ENCODE data around the gene ZNF398. TPM values are rescaled to one million over a fixed set of nuclear protein-coding genes. Genes with fewer than 3 reads are reported as not detected.

The ZNF398 gene
- total RNA-seq, 2 experiments from 2014 or later: 4.3 to 5.0 TPM

- intact Hi-C loops (cut with micrococcal nuclease): no loop called here
- CTCF ChIA-PET: no interaction called here
- Mint-ChIP-seq H3K9me3 (no peaks in the 10 kb centered on the region), H3K4me1 (ENCODE audit: low read depth) (peaks cover 8% of the 10 kb centered on the region), H3K36me3 (ENCODE audit: low read depth) (peaks cover 53% of the 10 kb centered on the region), H3K27ac (no peak overlapping the region), H3K27me3 (ENCODE audit: low read depth) (no peaks in the 10 kb centered on the region), H3K4me3 (no peak overlapping the region)
- DNase-seq: no peak
Observed at GRCh38 chr7:149205690-149206381, 58.6 kb downstream of the ZNF398 start.

DNA sequence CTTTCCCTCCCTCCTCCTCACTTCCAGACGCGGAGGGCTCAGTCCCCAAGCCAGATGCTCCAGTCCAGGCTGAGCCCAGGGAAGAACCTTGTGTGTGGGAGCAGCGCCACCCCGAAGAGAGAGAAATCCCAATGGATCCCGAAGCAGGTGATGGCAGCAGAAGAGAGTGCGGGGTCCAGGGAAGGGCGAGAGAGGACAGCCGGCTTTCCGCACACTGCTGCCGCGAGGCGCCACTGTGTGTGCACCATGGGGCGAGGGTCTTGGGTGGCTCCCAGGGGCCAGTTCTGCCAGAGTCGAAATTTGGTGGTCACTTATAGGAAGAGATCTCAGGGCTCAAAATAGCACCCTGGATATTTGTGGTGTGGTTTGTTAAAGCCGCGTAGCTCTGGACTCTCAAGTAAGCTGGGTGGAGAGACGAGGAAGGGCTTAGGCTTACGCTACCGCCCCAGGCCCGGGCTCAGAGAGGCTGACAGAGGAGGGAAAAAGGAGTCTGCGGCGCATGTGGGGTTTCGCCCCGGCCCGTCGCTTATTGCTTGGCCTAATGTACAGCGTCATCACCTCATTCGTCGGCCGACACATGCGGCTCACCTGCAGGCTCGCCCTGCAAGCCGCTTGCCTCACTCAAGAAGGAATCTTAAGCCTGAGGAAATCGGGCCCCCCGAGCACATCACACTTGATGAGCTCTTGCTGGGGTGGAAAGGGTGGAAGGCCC is 60.2 kb downstream of the ZNF398 start:
- CTCF ChIA-PET: interaction anchor here (0.7 kb wide), 1 partner anchor 57 kb away, joined by 3 read pairs; no protein-coding TSS in a partner anchor
- H3K4me3 Mint-ChIP-seq: no peak overlapping the region
- peaks cover 5% of the 10 kb centered on the region for H3K4me1 Mint-ChIP-seq (ENCODE audit: low read depth)
- H3K9me3 Mint-ChIP-seq: no peaks in the 10 kb centered on the region
- peaks cover 53% of the 10 kb centered on the region for H3K36me3 Mint-ChIP-seq (ENCODE audit: low read depth)
- no peaks in the 10 kb centered on the region for H3K27me3 Mint-ChIP-seq (ENCODE audit: low read depth)
- H3K27ac Mint-ChIP-seq: no peak overlapping the region
- DNase-seq: no peak
- intact Hi-C loops (cut with micrococcal nuclease): loop anchor here (2.0 kb wide), 1 partner anchor 39 kb away; no protein-coding TSS in a partner anchor

DNA sequence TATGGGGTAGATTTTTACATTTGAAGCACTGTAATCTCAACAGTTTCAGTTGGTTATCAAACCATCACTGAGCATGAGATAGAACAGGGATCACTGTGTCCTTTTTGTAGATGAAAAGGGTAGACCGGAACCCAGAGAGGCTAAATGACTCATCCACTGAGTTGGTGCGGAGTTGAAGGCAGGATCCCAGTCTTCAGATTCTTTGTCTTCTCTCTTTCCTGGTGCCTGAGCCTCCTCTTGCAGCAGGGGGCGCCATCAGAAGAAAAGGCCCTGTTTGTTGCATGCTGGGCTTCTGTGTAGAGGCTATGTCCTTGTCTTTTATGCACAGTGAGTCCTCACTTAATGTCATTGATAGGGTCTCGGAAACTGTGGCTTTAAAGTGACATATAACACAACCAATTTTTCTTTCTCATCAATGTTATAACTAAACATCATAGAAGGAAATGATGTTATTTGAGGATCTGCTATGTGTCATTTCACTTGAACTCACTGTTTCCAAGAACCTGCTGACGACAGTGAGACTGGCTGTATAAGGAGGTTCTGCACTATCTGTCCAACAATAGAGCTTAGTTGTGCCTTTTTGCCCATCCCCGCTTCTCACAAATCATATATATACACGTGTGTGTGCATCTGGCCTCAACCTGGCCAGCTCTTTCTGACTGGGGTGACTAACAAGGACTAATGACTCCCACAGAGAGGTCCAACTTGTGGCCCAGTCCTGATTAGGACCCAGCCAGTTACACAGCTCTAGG is 62.4 kb downstream of the ZNF398 start:
- Mint-ChIP-seq H3K4me3 (no peak overlapping the region), H3K27ac (peak overlapping the region; percentile 72), H3K9me3 (no peaks in the 10 kb centered on the region), H3K36me3 (ENCODE audit: low read depth) (peaks cover 47% of the 10 kb centered on the region), H3K27me3 (ENCODE audit: low read depth) (no peaks in the 10 kb centered on the region), H3K4me1 (ENCODE audit: low read depth) (peaks cover 5% of the 10 kb centered on the region)
- intact Hi-C loops (cut with micrococcal nuclease): loop anchor here (1.0 to 2.0 kb wide), 4 partner anchors 11 to 288 kb away; partner anchors contain the start of gene ZNF746
- CTCF ChIA-PET: interaction anchor here (0.5 to 1.0 kb wide), 6 partner anchors 10 to 446 kb away, joined by 3 to 5 read pairs (median 4); partner anchors contain the start of genes ZNF282 and ZNF783
- peak; percentile 86 for DNase-seq

DNA sequence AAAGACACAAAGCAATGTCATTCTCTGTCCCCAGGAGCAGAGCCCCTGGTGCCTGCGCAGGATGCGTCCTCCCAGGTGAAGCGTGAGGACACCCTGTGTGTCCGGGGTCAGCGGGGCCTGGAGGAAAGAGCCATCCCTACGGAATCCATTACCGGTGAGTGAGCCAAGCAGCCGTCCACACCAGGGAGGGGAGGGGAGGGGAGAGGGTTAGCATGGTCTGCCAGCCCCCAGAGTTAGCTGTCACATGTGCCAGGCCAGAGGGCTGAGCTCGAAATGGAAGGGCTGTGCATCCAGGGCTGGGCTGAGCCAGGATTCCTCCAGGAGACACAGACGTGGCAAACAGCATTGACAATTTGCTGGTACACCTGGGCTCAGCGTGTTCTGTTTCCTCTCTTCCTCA is 63.3 kb downstream of the ZNF398 start:
- H3K4me1 Mint-ChIP-seq (ENCODE audit: low read depth): peaks cover 5% of the 10 kb centered on the region
- peak overlapping the region; percentile 72 for H3K27ac Mint-ChIP-seq
- H3K36me3 Mint-ChIP-seq (ENCODE audit: low read depth): peaks cover 48% of the 10 kb centered on the region
- no peaks in the 10 kb centered on the region for H3K27me3 Mint-ChIP-seq (ENCODE audit: low read depth)
- CTCF ChIA-PET: interaction anchor here (0.5 to 1.0 kb wide), 4 partner anchors 11 to 447 kb away, joined by 3 to 4 read pairs (median 4); partner anchors contain the start of gene ZNF282
- no peaks in the 10 kb centered on the region for H3K9me3 Mint-ChIP-seq
- intact Hi-C loops (cut with micrococcal nuclease): no loop called here
- no peak for DNase-seq
- no peak overlapping the region for H3K4me3 Mint-ChIP-seq

GRCh38 chr7:149214020-149214720 is 66.9 kb downstream of the ZNF398 start:
- Mint-ChIP-seq H3K36me3 (ENCODE audit: low read depth) (peaks cover 47% of the 10 kb centered on the region), H3K9me3 (no peaks in the 10 kb centered on the region), H3K27ac (no peak overlapping the region), H3K4me1 (ENCODE audit: low read depth) (peaks cover 5% of the 10 kb centered on the region), H3K27me3 (ENCODE audit: low read depth) (no peaks in the 10 kb centered on the region), H3K4me3 (no peak overlapping the region)
- CTCF ChIA-PET: interaction anchor here (0.8 to 1.1 kb wide), 2 partner anchors 19 to 88 kb away, joined by 3 read pairs; partner anchors contain the start of genes ZNF282 and ZNF425
- intact Hi-C loops (cut with micrococcal nuclease): no loop called here
- DNase-seq: no peak

DNA sequence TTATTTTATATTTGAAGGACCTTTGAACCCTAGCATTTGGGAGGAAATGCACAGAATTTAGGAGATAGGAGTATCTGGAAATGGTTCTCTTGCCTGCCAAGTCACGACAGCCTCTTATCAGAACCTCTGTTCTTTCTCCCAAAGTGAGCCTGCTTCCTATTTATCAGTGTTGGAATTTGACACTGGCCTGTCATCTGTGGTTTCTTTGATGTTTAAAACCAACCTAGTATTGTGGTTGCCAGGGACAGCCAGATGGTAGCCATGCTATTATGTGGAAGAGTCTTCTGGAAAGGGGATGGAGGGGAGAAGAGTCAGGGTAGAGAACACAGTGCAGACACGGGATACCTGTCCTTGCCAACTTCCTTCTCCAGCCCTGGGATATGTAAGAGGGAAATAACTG is 69.1 kb downstream of the ZNF398 start:
- Mint-ChIP-seq H3K27me3 (ENCODE audit: low read depth) (no peaks in the 10 kb centered on the region), H3K4me1 (ENCODE audit: low read depth) (no peaks in the 10 kb centered on the region), H3K9me3 (no peaks in the 10 kb centered on the region), H3K36me3 (ENCODE audit: low read depth) (peaks cover 46% of the 10 kb centered on the region), H3K4me3 (no peak overlapping the region), H3K27ac (no peak overlapping the region)
- intact Hi-C loops (cut with micrococcal nuclease): no loop called here
- DNase-seq: no peak
- CTCF ChIA-PET: no interaction called here

GRCh38 chr7:149217570-149217969 is 70.3 kb downstream of the ZNF398 start:
- Mint-ChIP-seq H3K36me3 (ENCODE audit: low read depth) (peaks cover 45% of the 10 kb centered on the region), H3K9me3 (no peaks in the 10 kb centered on the region), H3K4me3 (no peak overlapping the region), H3K27ac (peak overlapping the region; percentile 33), H3K27me3 (ENCODE audit: low read depth) (no peaks in the 10 kb centered on the region), H3K4me1 (ENCODE audit: low read depth) (no peaks in the 10 kb centered on the region)
- no peak for DNase-seq
- CTCF ChIA-PET: no interaction called here
- intact Hi-C loops (cut with micrococcal nuclease): no loop called here

- intact Hi-C loops (cut with micrococcal nuclease): no loop called here
- no peaks in the 10 kb centered on the region for H3K27me3 Mint-ChIP-seq (ENCODE audit: low read depth)
- H3K27ac Mint-ChIP-seq: no peak overlapping the region
- no peak for DNase-seq
- H3K36me3 Mint-ChIP-seq (ENCODE audit: low read depth): peaks cover 44% of the 10 kb centered on the region
- H3K9me3 Mint-ChIP-seq: no peaks in the 10 kb centered on the region
- CTCF ChIA-PET: interaction anchor here (1.0 kb wide), 1 partner anchor 23 kb away, joined by 4 read pairs; the partner anchor contains the start of gene ZNF282
- H3K4me3 Mint-ChIP-seq: no peak overlapping the region
- H3K4me1 Mint-ChIP-seq (ENCODE audit: low read depth): no peaks in the 10 kb centered on the region
Observed at GRCh38 chr7:149218469-149219420, 71.5 kb downstream of the ZNF398 start.

GRCh38 chr7:149220534-149220933 is 73.3 kb downstream of the ZNF398 start:
- Mint-ChIP-seq H3K9me3 (no peaks in the 10 kb centered on the region), H3K4me3 (no peak overlapping the region), H3K36me3 (ENCODE audit: low read depth) (peaks cover 47% of the 10 kb centered on the region), H3K27me3 (ENCODE audit: low read depth) (no peaks in the 10 kb centered on the region), H3K27ac (no peak overlapping the region), H3K4me1 (ENCODE audit: low read depth) (no peaks in the 10 kb centered on the region)
- intact Hi-C loops (cut with micrococcal nuclease): no loop called here
- DNase-seq: no peak
- CTCF ChIA-PET: no interaction called here

GRCh38 chr7:149223176-149223575 is 75.9 kb downstream of the ZNF398 start:
- Mint-ChIP-seq H3K27ac (no peak overlapping the region), H3K4me1 (ENCODE audit: low read depth) (no peaks in the 10 kb centered on the region)
- CTCF ChIA-PET: no interaction called here

DNA sequence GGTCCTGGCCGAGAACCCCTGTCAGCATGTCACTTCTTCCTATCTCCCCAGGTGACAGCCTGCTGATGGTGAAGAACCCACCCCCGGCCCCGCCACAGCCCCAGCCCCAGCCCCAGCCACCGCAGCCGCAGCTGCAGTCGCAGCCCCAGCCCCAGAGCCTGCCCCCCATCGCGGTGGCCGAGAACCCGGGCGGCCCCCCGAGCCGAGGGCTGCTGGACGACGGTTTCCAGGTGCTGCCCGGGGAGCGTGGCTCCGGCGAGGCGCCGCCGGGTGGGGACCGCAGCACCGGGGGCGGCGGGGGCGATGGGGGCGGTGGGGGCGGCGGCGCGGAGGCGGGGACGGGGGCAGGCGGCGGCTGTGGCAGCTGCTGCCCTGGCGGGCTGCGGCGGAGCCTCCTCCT is 76.5 kb downstream of the ZNF398 start:
- no peak for DNase-seq
- Mint-ChIP-seq H3K36me3 (ENCODE audit: low read depth) (peaks cover 34% of the 10 kb centered on the region), H3K27me3 (ENCODE audit: low read depth) (no peaks in the 10 kb centered on the region), H3K27ac (no peak overlapping the region), H3K9me3 (no peaks in the 10 kb centered on the region), H3K4me1 (ENCODE audit: low read depth) (no peaks in the 10 kb centered on the region), H3K4me3 (no peak overlapping the region)
- intact Hi-C loops (cut with micrococcal nuclease): no loop called here
- CTCF ChIA-PET: no interaction called here

More at GRCh38 chr7:149223176-149223575, 75.9 kb downstream of the ZNF398 start:
- no peak overlapping the region for H3K4me3 Mint-ChIP-seq
- no peaks in the 10 kb centered on the region for H3K27me3 Mint-ChIP-seq (ENCODE audit: low read depth)
- no peaks in the 10 kb centered on the region for H3K9me3 Mint-ChIP-seq
- H3K36me3 Mint-ChIP-seq (ENCODE audit: low read depth): peaks cover 40% of the 10 kb centered on the region
- no peak for DNase-seq
- intact Hi-C loops (cut with micrococcal nuclease): no loop called here

All from activated naive CD4-positive, alpha-beta T cell treated with anti-CD3 and anti-CD28 coated beads for 36 hours (primary cell).